T follicular helper cell (primary cell): ENCODE results near the gene KLHL5.

Source experiments
- DNase-seq: peaks from one replicate; pipeline ENCODE4 v3.0.0-alpha.2; 2020; ENCODE audit warnings: low read depth

Gene KLHL5

DNA sequence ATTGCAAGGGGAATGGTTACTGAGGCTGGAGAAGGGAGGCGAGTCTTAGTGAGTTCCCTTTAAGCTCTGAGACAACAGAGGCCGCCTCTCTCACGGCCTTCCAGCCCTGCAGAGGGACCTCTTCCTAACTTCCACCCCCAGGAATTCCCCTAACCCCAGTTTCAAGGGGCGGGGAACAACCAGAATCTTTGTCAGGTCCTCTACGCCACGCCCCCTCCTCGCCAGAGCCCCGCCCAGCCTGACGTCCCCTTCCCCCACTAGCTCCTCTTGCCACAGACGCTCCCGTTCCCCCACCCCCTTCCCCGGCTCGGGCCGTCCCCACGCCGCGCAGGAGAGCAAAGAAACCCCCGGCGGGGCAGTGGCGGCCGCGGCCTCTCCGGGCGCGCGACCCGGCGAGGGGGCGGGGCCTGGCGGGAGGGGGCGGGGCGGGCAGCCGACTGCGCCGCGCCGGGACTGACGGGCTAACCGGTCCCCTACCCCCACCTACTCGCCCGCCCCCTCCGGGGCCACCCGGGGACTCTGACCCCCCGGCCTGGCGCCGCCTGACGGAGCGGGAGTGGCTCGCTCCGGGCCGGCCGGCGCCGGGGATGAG, 17.6 kb upstream of the KLHL5 start:
- peak; percentile 94 for DNase-seq

DNA sequence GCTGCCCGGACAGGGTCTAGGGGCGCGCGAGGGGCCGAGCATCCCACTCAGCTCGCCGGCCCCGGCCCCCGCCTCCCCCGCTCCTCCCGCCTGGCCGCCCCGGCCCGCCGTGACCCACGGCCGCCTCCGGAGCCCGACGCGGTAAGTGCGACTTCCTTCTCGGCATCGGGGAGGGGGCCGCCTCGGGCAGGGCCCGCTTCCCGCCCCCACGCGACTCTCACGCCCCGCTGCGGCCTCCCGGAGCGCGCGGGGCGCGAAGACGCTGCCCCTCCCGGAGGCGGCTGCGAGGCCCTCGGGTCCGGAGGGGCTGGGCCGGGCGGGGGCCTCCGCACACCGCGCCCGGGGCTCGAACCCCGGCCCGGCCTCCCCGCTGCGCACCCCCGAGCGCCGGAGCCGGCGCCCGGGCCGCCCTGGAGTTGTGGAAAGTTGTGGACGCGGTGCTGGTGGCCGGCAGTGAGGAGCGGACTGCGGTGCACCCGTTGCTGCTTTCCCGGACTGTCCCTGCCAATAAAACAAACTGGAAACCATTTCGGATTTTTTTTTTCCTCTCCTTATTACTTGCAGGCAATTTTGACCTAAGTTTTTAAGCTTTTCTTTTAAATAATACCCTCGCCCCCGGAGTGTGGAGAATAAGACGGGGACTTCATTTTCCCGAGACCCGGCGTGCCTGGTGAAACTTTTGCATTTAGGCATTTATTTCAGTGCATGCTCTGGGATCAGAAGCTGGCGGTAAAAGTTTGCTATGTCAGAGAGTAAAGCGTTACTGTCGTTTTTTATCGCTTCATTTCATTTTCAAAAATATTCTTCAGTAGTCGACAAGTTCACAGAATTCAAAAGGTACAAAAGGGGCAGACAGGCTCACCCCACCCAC, 16.8 kb upstream of the KLHL5 start:
- DNase-seq = no peak

DNA sequence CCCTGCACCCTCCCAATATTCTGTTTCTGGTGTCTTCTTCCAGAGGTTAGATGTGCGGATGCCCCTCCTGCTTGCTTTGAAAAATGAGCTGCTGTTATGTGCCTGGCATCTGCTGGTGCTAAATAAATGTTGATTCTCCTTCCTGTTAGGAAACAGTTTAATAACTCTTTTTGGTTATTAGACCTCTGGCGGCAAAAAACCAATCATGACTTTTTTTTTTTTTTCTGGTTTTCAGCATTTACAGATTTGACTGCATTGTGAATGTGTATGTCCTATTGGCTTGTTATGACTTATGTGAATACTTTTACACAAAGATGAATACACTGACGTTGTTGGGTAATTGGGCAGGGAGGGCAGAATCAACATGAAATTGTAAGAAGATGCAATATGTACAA, 16.2 kb upstream of the KLHL5 start:
- peak; percentile 24 for DNase-seq

DNA sequence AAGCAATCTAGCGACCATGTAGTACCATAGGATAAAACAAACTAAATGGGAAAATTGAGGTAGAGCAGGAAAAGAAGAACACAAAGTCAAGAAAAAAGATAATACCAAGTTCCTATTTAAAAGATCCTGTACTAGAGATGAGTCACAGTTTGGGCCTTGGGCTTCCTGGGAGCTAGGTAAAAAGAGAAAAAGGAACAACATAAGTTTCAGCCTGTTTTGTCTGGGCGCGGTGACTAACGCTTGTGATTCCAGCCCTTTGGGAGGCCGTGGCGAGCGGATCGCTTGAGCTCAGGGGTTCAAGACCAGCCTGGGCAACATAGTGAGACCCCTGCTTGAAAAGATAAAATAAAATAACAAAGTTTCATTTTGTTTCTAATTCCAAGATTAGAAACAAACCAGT, 15.8 kb upstream of the KLHL5 start:
- DNase-seq = peak; percentile 21

DNA sequence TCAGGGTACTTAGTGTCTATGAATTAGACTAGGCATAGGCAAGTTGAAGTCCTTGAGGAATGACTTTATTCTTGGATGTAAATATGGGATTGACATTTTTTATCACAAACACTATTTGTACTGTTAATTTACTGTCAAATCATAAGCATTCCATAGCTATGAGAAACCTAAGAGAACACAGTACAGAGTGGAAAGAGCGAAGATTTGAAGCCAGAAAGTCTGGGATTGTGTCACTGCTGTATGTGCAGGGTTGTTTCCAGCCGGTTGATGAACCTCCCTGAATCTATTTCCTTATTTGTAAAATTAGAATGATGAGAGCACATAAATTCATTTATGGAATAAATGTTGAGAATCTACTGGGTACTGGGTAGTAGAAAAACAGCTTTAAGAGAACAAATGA, 14.4 kb upstream of the KLHL5 start:
- DNase-seq = no peak

DNA sequence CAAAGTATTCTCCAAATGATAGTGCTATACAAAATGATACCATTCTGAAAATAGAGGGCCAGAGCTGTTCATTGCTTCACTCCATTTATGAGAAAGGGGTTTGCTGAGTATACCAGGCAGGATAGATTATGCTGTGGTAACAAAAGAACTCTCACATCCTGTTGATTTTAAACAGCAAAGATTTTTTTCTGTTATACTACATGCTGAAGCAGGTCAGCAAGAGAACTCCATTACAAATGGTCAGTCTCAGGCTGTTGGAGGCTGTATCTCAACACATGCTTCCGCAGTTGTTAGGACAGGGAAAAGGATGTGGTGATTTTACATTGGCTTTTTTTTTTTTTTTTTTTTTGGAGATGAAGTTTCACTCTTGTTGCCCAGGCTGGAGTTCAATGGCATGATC, 13.7 kb upstream of the KLHL5 start:
- DNase-seq = no peak

DNA sequence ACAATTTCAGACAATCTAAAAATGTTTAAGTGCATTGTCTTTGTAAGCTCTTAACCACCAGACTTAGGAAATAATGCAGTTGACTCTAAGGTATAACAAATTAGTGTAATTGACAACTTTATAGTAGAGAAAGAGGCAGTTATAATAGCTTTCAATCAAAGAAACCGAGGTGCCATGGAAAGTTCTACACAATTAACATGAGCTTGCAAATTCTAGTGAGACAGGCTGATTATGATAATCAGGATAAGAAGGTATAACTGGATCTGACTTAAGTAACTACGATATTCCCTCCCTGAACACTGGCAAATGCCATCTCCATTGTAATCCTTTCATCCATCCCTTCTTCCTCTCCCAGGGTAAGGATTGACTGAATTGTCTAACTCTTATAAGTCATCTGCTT, 11.4 kb upstream of the KLHL5 start:
- no peak for DNase-seq

DNA sequence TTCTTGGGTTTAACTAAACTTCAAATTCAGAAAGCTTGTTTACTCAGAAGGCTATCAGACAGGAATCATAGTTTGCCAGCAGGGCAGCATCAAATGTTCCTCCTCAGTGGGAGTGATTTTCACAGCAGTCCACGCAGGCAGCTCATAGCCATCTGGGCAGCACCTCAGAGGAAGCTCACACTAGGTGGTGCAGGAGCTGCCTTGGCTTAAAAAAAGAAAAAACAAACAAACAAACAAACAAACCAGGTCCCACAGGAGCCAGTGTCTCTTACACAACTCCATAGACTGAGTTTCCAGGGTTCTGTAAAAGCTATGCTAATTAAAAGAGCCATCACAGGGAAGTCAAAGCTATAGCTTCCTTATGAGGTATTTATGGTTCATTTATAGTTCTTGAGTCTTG, 10.5 kb upstream of the KLHL5 start:
- no peak for DNase-seq

DNA sequence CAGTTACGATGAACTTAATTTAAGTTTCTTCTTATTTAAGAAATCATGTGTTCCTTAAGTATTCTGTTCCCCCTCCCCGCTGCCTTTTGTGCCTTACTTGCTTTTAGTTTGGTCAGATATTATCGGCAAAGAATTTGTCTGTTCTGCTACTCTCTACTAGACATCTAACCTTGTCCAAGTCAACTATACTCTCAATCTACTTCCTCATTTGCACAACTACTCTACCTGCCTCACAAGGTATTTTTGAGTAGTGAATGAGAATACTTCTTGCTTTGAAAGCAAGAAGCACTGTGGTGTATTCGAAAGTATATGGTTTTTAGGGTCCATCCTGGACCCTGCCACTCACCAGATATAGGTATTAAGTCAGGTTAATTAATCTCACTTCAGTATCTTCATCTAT, 8.0 kb upstream of the KLHL5 start:
- DNase-seq = no peak

DNA sequence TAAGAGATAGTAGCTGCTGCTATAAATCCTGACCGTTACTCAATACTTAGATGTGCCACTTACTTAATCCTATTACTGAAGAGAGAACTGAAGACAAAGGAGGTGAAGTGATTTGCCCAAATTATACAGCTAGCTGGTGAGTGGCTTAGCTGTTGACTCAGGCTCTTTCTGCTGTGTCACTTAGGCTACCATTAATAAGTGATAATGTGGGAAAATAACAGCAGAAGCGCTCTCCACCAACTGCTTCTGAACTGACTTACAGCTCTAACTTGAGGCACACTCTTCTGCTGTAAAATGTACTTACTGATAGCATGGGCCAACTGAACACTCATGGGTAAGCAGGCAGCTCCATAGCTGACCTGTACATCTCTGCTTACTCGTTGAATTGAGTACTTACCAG, 7.5 kb upstream of the KLHL5 start:
- DNase-seq = no peak

DNA sequence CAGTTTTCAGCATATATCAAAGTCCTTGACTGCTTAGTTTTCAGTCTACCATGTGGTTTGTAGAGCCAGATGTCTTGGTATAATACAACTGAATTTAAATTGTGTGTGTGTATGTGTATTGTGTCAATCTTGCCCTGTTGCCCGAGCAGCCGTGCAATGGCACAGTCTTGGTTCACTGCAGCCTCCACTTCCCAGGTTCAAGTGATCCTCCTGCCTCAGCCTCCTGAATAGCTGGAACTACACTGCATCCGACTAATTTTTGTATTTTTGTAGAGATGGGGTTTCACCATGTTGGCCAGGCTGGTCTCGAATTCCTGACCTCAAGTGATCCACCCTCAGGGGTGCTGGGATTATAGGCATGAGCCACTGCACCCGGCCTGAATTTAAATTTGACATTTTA, 6.0 kb upstream of the KLHL5 start:
- no peak for DNase-seq

DNA sequence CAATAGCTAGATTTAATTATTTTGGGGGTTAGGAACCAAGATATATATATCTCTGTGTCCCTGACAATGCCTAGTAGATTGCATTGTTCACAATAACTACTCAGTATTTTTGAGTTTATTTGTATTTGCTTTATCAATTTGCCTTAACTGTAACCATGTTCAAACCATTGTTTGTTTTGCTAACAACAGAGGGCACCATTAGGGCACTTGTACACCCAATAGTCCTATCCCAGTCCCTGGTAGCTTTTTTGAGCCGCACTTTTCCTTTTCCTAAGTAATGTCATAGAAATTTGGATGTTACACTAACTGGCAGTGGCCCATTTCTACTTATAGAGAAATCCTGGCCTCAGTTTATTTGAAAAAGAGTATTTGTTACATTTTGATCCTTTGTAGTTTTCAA, 575 bp upstream of the KLHL5 start:
- DNase-seq = no peak

DNA sequence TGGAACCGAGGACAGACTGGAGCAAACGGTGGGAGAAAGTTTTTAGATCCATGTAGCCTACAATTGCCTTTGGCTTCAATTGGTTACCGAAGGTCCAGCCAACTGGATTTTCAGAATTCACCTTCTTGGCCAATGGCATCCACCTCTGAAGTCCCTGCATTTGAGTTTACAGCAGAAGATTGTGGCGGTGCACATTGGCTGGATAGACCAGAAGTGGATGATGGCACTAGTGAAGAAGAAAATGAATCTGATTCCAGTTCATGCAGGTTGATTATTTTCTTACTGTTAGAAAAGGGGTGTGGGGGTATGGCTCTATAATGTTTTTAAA, 702 bp downstream of the KLHL5 start:
- no peak for DNase-seq

DNA sequence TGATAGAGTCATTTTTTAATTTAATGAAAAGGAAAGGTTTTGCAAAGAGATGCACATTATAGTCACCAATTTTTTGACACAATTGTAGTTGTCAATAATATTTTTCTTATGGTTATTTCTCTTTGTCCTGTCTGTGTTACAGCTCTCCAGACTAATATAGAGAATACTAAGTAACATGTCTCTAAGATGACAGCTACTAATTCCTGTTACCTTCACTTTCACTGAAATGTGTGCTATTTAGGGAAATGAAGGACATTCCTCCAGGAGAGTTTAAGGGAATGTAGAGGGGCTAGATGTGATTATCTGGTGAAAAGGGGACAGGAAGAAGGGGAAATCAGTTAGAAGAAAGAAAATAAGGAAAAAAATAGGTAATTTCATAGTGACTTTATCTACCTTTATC, 1.4 kb downstream of the KLHL5 start:
- no peak for DNase-seq

DNA sequence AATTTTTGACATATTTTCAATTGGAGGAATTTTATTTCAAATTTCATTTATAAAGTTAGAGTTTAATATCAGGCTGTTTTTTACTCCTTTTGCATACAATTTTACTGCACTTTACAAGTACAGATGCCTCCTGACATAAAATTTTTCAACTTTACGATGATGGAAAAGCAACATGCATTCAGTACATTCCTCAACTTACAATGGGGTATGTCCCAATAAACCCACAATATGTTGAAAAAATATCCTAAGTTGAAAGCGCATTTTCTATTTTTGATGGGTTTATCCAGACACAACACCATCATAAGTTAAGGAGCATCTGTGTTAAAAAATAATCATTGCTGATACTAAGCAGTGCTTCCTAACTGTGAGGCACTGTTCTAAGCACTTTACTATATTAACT, 4.3 kb downstream of the KLHL5 start:
- DNase-seq = no peak

DNA sequence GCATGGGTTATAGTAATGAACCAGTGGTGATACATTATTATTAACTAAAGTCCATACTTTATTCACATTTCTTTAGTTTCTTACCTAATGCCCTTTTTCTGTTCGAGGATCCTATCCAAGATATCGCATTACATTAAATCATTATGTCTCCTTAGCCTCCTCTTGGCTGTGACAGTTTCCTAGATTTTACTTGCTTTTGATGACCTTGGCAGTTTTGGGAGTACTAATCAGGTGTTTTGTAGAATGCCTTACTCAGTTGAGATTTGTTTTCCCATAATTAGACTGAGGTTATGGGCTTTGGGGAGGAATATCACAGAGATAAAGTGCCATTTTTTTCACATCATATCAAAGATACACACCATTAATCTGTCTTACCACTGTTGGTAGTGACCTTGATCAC, 5.0 kb downstream of the KLHL5 start:
- DNase-seq = no peak

DNA sequence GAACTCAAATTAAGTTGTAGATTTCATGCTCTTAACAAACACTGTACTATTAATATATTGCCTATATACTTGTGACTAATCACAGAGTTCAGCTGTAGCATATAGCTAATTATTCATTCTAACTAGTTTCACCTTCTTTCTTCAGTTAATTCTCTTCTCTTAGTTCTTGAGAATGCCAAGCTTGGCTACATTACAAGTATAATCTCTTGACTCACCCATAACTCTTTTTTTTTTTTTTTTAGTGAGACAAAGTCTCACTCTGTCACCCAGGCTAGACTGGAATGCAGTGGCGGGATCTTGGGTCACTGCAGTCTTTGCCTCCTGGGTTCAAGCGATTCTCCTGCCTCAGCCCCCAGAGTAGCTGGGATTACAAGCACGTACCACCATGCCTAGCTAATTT, 5.4 kb downstream of the KLHL5 start:
- DNase-seq = no peak

DNA sequence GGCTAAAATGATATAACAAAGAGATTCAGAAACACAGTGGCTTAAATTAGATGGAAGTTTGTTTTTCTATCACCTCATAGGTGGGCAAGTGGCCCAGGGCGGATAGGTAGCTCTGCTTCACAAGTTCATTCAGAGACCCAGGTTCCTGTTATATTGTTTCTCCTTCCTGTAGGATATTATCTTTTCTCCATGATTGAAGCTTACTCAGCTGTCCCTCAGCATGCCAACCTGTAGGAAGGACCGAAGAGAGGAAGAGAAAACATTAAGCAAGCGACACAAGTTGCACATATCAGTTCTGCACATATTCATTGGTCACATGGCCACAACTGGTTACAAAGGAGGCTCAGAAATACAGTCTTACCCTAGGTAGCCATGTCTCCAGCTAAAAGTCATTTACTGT, 6.9 kb downstream of the KLHL5 start:
- no peak for DNase-seq

DNA sequence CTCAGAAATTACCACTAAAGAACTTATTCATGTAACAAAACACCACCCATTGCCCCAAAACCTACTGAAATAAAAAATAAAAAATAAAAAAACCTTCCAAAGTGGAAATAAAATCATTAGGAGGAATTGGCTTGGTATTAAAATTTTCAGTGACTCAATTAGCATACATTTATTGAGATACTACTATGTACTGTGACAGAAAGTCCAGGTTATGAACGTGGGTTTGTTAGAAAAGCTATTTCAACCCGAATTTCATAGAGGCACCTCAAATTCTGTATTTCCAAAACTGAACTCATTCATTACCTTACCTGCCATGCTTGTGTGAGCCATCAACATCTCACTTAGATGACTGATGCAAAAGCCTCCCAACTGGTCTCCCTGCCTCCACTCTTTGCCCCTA, 16.8 kb downstream of the KLHL5 start:
- no peak for DNase-seq

DNA sequence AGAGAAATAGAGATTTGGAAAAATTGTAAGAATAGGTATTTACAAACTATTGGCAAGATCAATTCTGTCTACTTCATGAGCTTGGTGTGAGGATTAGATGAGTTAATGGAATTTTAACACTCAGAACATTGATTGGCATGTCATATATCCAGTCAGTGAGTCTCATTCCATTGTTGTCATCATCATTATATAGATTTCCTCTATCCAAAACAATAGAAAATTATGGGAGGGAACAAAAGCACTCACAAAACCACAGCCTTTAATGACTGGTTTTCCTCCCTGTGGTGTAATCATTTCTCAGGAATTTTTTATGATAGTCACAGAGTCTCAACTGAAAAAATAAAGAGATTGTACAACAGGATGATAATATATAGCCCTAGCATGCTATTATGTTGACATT, 21.1 kb downstream of the KLHL5 start:
- no peak for DNase-seq

DNA sequence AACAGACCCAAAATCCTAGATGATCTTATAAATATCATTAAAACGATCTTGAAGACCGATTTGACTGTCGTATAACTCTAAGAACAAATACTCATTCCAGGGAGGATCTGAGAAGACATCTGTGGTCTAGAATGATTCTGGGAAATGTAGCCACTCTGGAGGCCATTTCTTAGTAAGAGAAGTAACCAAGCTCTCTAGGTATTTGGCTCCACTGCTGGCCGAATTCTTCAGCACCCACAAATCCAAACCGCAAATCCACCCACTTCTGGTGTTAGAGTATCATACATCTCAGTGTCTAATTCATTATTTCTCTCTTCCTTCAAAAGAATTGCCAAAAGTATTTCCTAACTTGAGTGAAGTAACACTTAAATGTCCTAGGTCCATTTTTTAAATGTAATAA, 23.9 kb downstream of the KLHL5 start:
- no peak for DNase-seq

DNA sequence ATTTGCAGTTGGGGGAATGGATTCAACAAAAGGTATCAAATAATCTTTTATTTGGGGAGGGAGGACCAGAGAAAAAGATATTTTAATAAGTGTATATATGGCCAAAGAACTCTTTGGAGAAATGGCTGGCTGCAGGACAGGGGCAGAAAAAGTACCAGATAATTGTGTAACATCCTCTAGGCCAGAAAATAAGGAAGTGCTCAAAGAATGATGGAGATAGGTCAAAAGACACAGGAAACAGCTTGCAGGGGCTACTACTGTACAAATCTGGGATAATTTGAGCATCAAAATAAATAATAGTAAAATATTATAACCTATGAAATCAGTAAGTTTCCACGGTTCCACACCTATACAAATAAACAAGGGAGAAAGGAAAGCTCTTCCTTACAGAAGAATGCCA, 34.8 kb downstream of the KLHL5 start:
- DNase-seq = no peak

DNA sequence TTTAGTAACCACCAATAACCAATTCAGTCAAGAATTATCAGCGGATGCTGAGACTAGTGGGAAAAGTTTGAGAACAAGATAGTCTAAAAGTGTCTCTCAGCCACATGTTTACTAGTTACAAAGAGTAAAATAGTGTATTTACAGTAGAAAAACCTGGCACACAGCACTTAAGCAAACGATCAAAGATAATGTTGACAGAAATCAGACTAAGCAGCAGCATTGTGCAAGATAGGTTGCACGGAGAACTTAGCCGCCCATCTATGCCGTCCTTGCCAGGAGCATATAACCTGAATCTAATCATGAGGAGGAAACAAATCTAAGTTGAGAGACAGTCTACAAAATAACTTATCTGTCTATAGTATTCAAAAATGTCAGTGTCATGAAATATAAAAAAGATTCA, 35.3 kb downstream of the KLHL5 start:
- DNase-seq = no peak

DNA sequence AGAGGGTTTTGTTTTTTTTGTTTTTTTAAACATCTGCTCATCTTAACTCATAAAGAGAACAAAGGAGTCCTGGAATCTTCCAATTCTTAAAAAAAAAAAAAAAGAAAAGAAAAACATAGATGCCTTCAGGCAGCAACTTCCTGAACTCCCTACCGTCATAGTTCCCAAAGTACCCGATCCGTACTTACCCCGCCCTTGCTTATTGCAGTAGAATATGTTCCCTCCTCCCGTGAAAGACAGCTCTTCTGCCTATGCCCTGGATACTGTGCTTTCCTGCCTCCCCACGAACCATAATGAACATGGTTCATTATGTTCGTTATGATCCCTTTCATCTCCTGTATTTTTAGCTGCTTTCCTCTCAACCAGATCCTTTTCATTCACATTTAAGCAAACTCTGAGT, 40.3 kb downstream of the KLHL5 start:
- no peak for DNase-seq
